ENCODE results near the gene SPTAN1. TPM values are rescaled to one million over a fixed set of nuclear protein-coding genes. Genes with fewer than 3 reads are reported as not detected.

The SPTAN1 gene
- total RNA-seq, 1 experiment from 2014 or later = 111 TPM

DNA sequence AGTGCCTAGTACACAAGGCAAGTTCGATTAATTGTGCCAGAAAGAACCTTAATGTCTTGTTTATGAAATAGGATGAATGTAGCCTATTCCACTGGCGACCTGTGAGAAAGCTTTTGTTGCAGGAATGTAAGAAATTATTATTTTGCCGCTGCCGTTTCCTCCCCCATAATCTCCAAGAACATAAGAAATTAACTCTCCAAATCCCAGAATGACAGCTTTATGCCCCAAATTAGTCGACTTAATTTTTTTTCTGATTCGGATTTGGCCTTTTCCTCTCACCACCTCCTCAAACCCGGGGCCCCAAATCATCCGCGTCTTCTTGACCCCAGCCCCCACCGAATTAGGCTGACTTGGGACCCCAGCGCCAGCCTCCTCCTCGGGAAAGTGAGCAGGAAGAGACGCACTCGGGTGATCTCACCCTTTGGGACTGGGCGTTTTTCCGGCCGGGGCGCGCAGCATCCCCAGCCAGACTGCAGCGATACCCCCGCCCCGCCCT lies 682 bp upstream of the SPTAN1 start:
- Histone ChIP-seq H3K79me2 (ENCODE audit: insufficient read depth, low read length) (peaks cover 40% of the 10 kb centered on the region), H3K27me3 (ENCODE audit: insufficient read depth, low read length) (no peaks in the 10 kb centered on the region), H3K36me3 (ENCODE audit: control insufficient read depth in 1 of 2, insufficient read depth in 2 of 2, low read length in 2 of 2) (no peaks in the 10 kb centered on the region; a peak in 1 of 4 replicates), H3K4me3 (replicated peaks in 1 of 2; ENCODE audit: low read depth in 1 of 2, low read length in 2 of 2) (peak overlapping the region; percentile 60 to 93), H3K27ac (ENCODE audit: low read depth, low read length) (peak overlapping the region; percentile 48; the same call in 1 of the 2 replicates), H3K4me1 (ENCODE audit: control insufficient read depth in 1 of 2, insufficient read depth in 2 of 2, low read length in 2 of 2) (peaks cover 35 to 43% of the 10 kb centered on the region in 2 experiments), H3K9me3 (ENCODE audit: control insufficient read depth in 1 of 2, insufficient read depth in 1 of 2, low read depth in 1 of 2, low read length in 2 of 2) (no peaks in the 10 kb centered on the region), H2AFZ (ENCODE audit: low read depth, low read length, poor library complexity, severe bottlenecking) (peak overlapping the region; percentile 89), H3K9me2 (ENCODE audit: insufficient read depth) (no peaks in the 10 kb centered on the region), H3K4me2 (ENCODE audit: low read length) (peak overlapping the region; percentile 97), H3K9ac (ENCODE audit: low read length) (peak overlapping the region; percentile 68), H4K20me1 (ENCODE audit: insufficient read depth) (peaks cover 8% of the 10 kb centered on the region; the same call in 1 of the 2 replicates)
- RAD21 ChIA-PET (ENCODE audit: low non-redundant PET in 1 of 2, low total read pairs in 2 of 2, uncharacterized antibody in 2 of 2, unreplicated experiment in 2 of 2) = no interaction called here
- CTCF ChIA-PET = no interaction called here
- POLR2A ChIA-PET = interaction anchor here (1.0 to 2.5 kb wide), 6 partner anchors 9 to 47 kb away, joined by 3 to 10 read pairs (median 6); no protein-coding TSS in a partner anchor
- TSS peak; percentile 81 for BruUV-seq (replicated peaks)
- DNase-seq (ENCODE audit: low read depth, low spot score) (no peak), ATAC-seq (no peak)
- no peak for TF ChIP-seq FOSL1 (IDR thresholded peaks at IDR 0.05; ENCODE audit: low read depth)
- no peak for TF ChIP-seq JUND (IDR thresholded peaks at IDR 0.05)
- no peak for TF ChIP-seq ZNF274 (IDR thresholded peaks at IDR 0.05; ENCODE audit: low read depth, low read length)
- intact Hi-C loops (cut with micrococcal nuclease) = loop anchor here (5.0 to 10.0 kb wide), 3 partner anchors 44 to 257 kb away; partner anchors contain the start of gene ODF2

DNA sequence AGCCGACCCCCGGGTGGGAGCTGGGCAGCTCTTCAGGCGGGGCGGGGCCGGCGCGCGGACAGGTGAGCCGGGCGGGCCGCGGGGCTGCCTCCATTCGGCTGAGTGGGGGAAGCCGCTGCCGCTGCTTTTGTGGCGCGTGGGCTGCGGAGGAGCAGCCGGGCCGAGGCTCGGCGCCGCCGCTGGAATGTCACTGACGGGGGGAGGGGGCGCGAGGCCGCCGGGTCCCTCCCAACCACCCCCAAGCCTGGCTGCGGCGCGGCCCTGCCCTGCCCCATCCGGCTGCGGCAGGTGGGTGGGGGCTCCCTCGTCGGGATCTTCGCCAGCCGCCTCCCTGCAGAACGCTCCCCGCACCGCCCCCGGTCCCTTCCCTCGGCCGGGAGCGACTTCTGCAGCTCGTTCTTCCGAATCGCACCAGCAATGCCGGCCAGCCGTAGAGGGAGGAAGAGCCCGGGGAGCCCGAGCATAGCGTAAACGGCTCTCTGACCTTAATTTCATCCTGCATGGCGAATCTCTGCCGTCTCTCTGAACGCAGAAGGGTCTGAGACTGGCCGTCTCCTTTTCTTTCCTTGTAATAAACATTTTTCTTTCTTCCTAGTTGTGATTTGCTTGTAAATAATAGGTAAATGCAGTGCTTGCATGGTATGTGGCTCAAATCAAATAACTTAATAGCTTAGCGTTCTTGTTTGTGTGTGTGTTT lies 505 bp downstream of the SPTAN1 start:
- TF ChIP-seq YY1 (IDR thresholded peaks at IDR 0.05; ENCODE audit: extremely low read depth, insufficient replicate concordance, low read depth, low read length) (no peak), EZH2phosphoT487 (IDR thresholded peaks at IDR 0.05; ENCODE audit: borderline replicate concordance) (no peak), SP1 (IDR thresholded peaks at IDR 0.05; ENCODE audit: low read depth) (no peak; the same call in 1 of the 2 replicates), SIN3A (IDR thresholded peaks at IDR 0.05; ENCODE audit: low read depth) (peak; percentile 13; the same call in 1 of the 2 replicates), TCF7L2 (IDR thresholded peaks at IDR 0.05; ENCODE audit: borderline replicate concordance, extremely low read depth, insufficient read depth, insufficient read length) (no peak), JUND (IDR thresholded peaks at IDR 0.05) (no peak), ELF1 (IDR thresholded peaks at IDR 0.05; ENCODE audit: borderline replicate concordance, low read depth) (no peak), CEBPB (IDR thresholded peaks at IDR 0.05; ENCODE audit: low read depth) (no peak), CBX3 (IDR thresholded peaks at IDR 0.05; ENCODE audit: low read depth) (no peak), ZFX (IDR thresholded peaks at IDR 0.05) (peak; percentile 89), POLR2A (IDR thresholded peaks at IDR 0.05; ENCODE audit: borderline replicate concordance, extremely low read depth, insufficient read depth, insufficient read length) (no peak), EGR1 (IDR thresholded peaks at IDR 0.05; ENCODE audit: low read depth) (peak; percentile 46; the same call in 1 of the 2 replicates)
- TF ChIP-seq, protein P1, sequence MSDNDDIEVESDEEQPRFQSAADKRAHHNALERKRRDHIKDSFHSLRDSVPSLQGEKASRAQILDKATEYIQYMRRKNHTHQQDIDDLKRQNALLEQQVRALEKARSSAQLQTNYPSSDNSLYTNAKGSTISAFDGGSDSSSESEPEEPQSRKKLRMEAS (IDR thresholded peaks at IDR 0.05) = 0 out of 2 replicates have a peak, but pooled peaks have one; percentile 2
- TF ChIP-seq, protein P2, sequence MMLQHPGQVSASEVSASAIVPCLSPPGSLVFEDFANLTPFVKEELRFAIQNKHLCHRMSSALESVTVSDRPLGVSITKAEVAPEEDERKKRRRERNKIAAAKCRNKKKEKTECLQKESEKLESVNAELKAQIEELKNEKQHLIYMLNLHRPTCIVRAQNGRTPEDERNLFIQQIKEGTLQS (IDR thresholded peaks at IDR 0.05) = no peak
- TF ChIP-seq, protein P3, sequence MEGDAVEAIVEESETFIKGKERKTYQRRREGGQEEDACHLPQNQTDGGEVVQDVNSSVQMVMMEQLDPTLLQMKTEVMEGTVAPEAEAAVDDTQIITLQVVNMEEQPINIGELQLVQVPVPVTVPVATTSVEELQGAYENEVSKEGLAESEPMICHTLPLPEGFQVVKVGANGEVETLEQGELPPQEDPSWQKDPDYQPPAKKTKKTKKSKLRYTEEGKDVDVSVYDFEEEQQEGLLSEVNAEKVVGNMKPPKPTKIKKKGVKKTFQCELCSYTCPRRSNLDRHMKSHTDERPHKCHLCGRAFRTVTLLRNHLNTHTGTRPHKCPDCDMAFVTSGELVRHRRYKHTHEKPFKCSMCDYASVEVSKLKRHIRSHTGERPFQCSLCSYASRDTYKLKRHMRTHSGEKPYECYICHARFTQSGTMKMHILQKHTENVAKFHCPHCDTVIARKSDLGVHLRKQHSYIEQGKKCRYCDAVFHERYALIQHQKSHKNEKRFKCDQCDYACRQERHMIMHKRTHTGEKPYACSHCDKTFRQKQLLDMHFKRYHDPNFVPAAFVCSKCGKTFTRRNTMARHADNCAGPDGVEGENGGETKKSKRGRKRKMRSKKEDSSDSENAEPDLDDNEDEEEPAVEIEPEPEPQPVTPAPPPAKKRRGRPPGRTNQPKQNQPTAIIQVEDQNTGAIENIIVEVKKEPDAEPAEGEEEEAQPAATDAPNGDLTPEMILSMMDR (IDR thresholded peaks at IDR 0.05 in 2 of 3, conservative IDR thresholded peaks at IDR 0.05 in 1 of 3; ENCODE audit: borderline replicate concordance in 1 of 3, insufficient read depth in 1 of 3, low read depth in 2 of 3, low read length in 2 of 3) = no peak
- Histone ChIP-seq H3K4me1 (ENCODE audit: control insufficient read depth in 1 of 2, insufficient read depth in 2 of 2, low read length in 2 of 2) (peaks cover 35 to 55% of the 10 kb centered on the region in 2 experiments), H3K9me3 (ENCODE audit: control insufficient read depth in 1 of 2, insufficient read depth in 1 of 2, low read depth in 1 of 2, low read length in 2 of 2) (no peaks in the 10 kb centered on the region), H3K4me2 (ENCODE audit: low read length) (peak overlapping the region; percentile 88), H3K9ac (ENCODE audit: low read length) (peak overlapping the region; percentile 83), H3K27me3 (ENCODE audit: insufficient read depth, low read length) (no peaks in the 10 kb centered on the region), H3K9me2 (ENCODE audit: insufficient read depth) (no peaks in the 10 kb centered on the region), H4K20me1 (ENCODE audit: insufficient read depth) (peaks cover 10% of the 10 kb centered on the region; the same call in 1 of the 2 replicates), H3K79me2 (ENCODE audit: insufficient read depth, low read length) (peaks cover 50% of the 10 kb centered on the region), H3K27ac (ENCODE audit: low read depth, low read length) (peak overlapping the region; percentile 82), H3K36me3 (ENCODE audit: control insufficient read depth in 1 of 2, insufficient read depth in 2 of 2, low read length in 2 of 2) (no peaks in the 10 kb centered on the region; a peak in 1 of 4 replicates), H2AFZ (ENCODE audit: low read depth, low read length, poor library complexity, severe bottlenecking) (no peak overlapping the region), H3K4me3 (replicated peaks in 1 of 2; ENCODE audit: low read depth in 1 of 2, low read length in 2 of 2) (peak overlapping the region; percentile 47 to 93)
- POLR2A ChIA-PET = interaction anchor here (0.6 to 2.5 kb wide), 5 partner anchors 12 to 120 kb away, joined by 3 to 10 read pairs (median 6); partner anchors contain the start of gene GLE1
- ATAC-seq = peak; percentile 45
- intact Hi-C loops (cut with micrococcal nuclease) = loop anchor here (5.0 to 10.0 kb wide), 3 partner anchors 46 to 258 kb away; partner anchors contain the start of gene ODF2
- no TSS peak for BruUV-seq (replicated peaks)
- RAD21 ChIA-PET (ENCODE audit: low non-redundant PET in 1 of 2, low total read pairs in 2 of 2, uncharacterized antibody in 2 of 2, unreplicated experiment in 2 of 2) = no interaction called here
- CTCF ChIA-PET = no interaction called here
- DNase-seq (ENCODE audit: low read depth, low spot score) = no peak
